ENCODE measurements around the gene PPP2R2B.
"Not testable (repeated sequence)": the region's sequence is repeated elsewhere in the genome, so short reads cannot be mapped to it uniquely, and the experiment has no call there.

Gene PPP2R2B

GRCh38 chr5:146620669-146621051 lies 257.9 kb downstream of the PPP2R2B start:
- peak in 13 of 56 donors; percentile 7 to 47 (median 17) for DNase-seq

GRCh38 chr5:146620031-146620668 lies 258.4 kb downstream of the PPP2R2B start:
- peak in 3 of 56 donors; percentile 18 to 26 (median 22) for DNase-seq

GRCh38 chr5:146618434-146618833 lies 260.1 kb downstream of the PPP2R2B start:
- DNase-seq = peak in 5 of 56 donors; percentile 5 to 29 (median 10)

- DNase-seq = not testable (repeated sequence)
These were observed 268.8 kb downstream of the PPP2R2B start for GRCh38 chr5:146609731-146610130.

GRCh38 chr5:146607659-146608332 lies 270.8 kb downstream of the PPP2R2B start:
- no peak for DNase-seq

- DNase-seq = peak in 3 of 56 donors; percentile 9 to 30 (median 13)
These were observed 271.7 kb downstream of the PPP2R2B start for GRCh38 chr5:146606893-146607292.

GRCh38 chr5:146600376-146600775 lies 278.2 kb downstream of the PPP2R2B start:
- no peak for DNase-seq

GRCh38 chr5:146599261-146599660 lies 279.3 kb downstream of the PPP2R2B start:
- no peak for DNase-seq

DNA sequence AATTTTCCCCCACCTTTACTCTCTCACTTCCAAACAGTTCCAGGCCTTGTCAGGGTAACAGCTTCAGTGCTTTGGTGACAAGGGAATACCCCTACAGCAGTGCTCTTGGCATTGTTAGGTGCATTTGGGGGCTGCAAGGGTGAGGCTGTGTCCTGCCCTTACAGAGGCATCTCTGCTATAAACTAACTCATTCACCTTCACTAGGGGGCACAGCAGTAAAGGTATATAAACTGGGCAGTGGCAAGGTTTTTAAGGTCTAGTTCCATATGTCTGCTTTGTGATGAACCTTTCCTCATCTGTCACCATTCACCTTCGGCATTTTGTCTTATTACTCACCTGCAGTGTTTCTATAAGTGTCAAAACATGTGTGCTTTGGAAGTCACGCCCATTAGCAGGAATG lies 283.5 kb downstream of the PPP2R2B start:
- no peak for DNase-seq

GRCh38 chr5:146592352-146592751 lies 286.2 kb downstream of the PPP2R2B start:
- no peak for DNase-seq

- DNase-seq = peak in 33 of 56 donors; percentile 1 to 78 (median 22)
These were observed 289.6 kb downstream of the PPP2R2B start for GRCh38 chr5:146589028-146589345.

- peak in 5 of 56 donors; percentile 26 to 69 (median 43) for DNase-seq
These were observed 290.1 kb downstream of the PPP2R2B start for GRCh38 chr5:146588331-146589027.

DNA sequence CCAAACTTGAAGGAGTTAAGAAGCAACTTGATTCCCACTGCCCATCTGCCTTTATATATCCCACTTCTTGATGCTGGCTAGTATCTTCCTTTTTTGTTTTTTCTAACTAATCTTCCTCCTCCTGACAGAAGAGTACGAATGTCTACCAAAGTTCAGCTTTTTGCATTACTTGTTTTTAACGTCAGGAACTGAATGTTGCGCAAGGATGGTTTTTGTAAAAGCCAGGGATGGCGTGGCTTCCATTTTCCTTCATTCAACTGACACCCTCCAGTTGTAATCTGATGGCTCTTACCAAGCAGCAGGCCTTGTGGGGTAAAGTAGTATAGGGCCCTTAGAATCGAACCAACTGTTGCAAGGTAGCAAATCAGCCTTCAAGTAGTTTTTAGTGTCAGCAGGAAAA lies 291.8 kb downstream of the PPP2R2B start:
- DNase-seq = no peak

DNA sequence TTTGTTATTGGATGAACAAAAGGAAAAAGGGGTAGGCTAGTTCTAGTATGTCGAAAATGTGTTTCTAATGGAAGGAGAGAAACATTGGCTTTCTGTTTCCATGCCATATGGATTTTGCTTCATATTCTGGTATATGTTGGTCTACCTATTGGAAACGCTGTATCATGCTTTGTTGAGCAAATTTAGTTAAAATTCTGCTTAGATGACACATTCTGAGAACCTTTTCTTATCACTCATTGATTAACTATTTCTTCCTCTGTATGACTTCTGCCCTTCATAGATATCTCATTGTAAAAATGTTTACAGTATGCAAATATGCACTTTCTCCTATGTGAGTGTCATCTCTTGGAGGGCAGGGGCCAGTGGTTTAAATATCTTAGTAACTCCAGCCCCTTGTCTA lies 293.8 kb downstream of the PPP2R2B start:
- DNase-seq = no peak

DNA sequence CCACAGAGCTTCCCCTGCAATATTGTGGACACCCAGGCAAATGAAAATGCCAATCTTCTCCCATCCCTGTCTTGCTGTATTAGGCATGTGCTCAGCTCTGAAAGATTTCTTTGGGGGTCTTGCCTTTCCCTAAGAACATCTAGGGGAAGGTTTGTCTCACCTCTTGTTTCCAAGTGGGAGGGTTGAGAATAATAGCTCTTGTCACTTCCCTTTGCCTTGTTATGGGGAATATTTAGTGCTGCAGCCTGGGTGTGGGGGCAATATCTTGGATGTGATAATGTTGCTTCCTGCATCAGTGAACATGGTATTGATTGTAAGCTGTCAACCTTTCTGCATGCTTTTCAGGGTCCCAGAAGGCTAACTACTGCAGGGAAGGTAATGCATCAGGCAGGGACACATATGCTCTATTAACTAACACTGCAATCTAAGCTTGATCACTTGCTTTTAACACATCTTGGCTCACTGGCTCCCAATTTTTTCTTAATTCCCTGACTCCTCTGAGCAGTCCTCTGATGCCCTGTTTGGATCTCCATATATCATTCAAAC lies 296.4 kb downstream of the PPP2R2B start:
- no peak for DNase-seq

- no peak for DNase-seq
These were observed 298.3 kb downstream of the PPP2R2B start for GRCh38 chr5:146580237-146580636.

- no peak for DNase-seq
These were observed 303.8 kb downstream of the PPP2R2B start for GRCh38 chr5:146574713-146575112.

DNA sequence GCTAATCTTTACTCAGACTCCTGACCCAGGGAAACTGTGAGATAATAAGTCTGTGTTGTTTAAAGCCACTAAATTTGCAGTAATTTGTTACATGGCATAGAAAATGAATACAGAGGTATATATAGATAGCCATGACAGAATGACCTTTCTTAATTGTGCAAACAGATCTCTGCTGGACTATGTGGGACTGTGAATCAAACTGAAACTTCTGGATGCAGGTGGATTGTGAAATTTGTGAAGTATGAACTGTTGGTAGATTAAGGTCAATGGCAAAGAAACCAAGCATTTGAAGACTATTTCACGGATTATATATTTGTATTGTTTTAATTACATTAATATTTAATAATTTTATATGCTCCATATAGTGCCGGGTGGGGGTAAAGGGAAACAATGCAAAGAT lies 310.4 kb downstream of the PPP2R2B start:
- no peak for DNase-seq

GRCh38 chr5:146565764-146566367 lies 312.7 kb downstream of the PPP2R2B start:
- DNase-seq = peak in 45 of 56 donors; percentile 2 to 75 (median 27)

DNA sequence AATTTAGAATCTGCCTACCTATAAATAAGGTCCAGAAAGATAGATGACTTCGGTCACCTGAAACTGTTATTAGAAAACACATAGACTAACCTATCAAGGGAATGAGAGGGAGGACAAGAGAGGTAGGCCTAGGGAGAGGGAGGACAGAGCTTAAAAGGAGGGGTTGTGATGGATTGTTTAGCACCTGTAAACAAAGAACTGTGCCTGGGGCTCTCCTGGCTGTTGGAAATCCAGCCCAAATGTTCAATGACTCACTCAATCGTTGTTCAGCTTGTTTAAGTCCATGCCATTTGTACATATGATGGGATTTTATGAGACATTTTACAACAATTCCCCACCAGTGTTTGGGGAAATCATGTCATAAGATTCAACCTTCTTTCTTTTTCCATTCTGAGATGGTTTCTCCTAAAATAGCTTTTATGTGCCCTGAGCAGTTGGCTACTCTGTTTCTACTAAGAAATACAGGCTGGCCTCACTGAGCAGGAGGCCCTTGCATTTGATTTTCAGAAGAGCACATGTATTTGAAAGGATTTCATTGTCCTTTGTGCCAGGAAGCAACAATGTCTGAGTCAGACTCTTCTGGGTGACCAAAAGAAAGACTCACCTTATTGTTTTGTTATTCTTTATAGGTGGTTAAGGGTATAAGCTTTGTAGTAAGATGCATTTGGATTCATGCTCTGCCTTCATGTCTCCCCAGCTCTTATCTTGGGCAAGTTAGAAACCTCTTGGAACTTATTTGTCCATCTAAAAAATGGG lies 314.4 kb downstream of the PPP2R2B start:
- DNase-seq = no peak

GRCh38 chr5:146562461-146562860 lies 316.1 kb downstream of the PPP2R2B start:
- no peak for DNase-seq
